Measurements from ENCODE around the gene CKAP5.

CKAP5 gene

GRCh38 chr11:46741600-46742484 is 104.2 kb downstream of the CKAP5 start:
- TF ChIP-seq CTCF (IDR thresholded peaks at IDR 0.05): no peak
- Histone ChIP-seq H3K4me3 (no peak overlapping the region), H3K27ac (no peak overlapping the region)
- no peak for DNase-seq (ENCODE audit: low spot score)

- no peak for TF ChIP-seq CTCF (IDR thresholded peaks at IDR 0.05)
- no peak for DNase-seq (ENCODE audit: low spot score)
- Histone ChIP-seq H3K4me3 (no peak overlapping the region), H3K27ac (no peak overlapping the region)
Observed at GRCh38 chr11:46738887-46739286, 107.2 kb downstream of the CKAP5 start.

- no peak overlapping the region for H3K4me3 ChIP-seq
- no peak for DNase-seq (ENCODE audit: low spot score)
- H3K27ac ChIP-seq: no peak overlapping the region
- TF ChIP-seq CTCF (IDR thresholded peaks at IDR 0.05): no peak
Observed at GRCh38 chr11:46737699-46738098, 108.4 kb downstream of the CKAP5 start.

GRCh38 chr11:46736615-46737014 is 109.5 kb downstream of the CKAP5 start:
- Histone ChIP-seq H3K27ac (no peak overlapping the region), H3K4me3 (no peak overlapping the region)
- TF ChIP-seq CTCF (IDR thresholded peaks at IDR 0.05): no peak
- no peak for DNase-seq (ENCODE audit: low spot score)

- no peak for DNase-seq (ENCODE audit: low spot score)
- no peak overlapping the region for H3K4me3 ChIP-seq
- TF ChIP-seq CTCF (IDR thresholded peaks at IDR 0.05): no peak
- H3K27ac ChIP-seq: no peak overlapping the region
Observed at GRCh38 chr11:46736146-46736545, 109.9 kb downstream of the CKAP5 start.

GRCh38 chr11:46733234-46733633 is 112.8 kb downstream of the CKAP5 start:
- no peak overlapping the region for H3K4me3 ChIP-seq
- TF ChIP-seq CTCF (IDR thresholded peaks at IDR 0.05): no peak
- H3K27ac ChIP-seq: no peak overlapping the region
- no peak for DNase-seq (ENCODE audit: low spot score)

- Histone ChIP-seq H3K27ac (no peak overlapping the region), H3K4me3 (no peak overlapping the region)
- DNase-seq (ENCODE audit: low spot score): no peak
- no peak for TF ChIP-seq CTCF (IDR thresholded peaks at IDR 0.05)
Observed at GRCh38 chr11:46731545-46731944, 114.5 kb downstream of the CKAP5 start.
